Adrenal gland (tissue), 12 donors: ENCODE data around the gene HOXA1. TPM values are rescaled to one million over a fixed set of nuclear protein-coding genes. Genes with fewer than 3 reads are reported as not detected.

Source experiments
- DNase-seq, 7 donors: peaks; one replicate each; pipeline ENCODE4 v3.0.0-alpha.2; 2019 to 2020
- H3K27ac ChIP-seq, 5 donors: fragments of 200-600 bp; sonication (generic) in 4 of 5; 1 replicate in 3 of 5; 2 replicates in 2 of 5; pipeline versions ENCODE4 v1.5.1 to v1.8.0; 2016 to 2020; ENCODE audit warnings: mild to moderate bottlenecking in 1 of 5
- H3K27me3 ChIP-seq: fragments of 200-600 bp; 2 replicates; pipeline ENCODE4 v1.8.0; 2021
- H3K36me3 ChIP-seq, 2 donors: fragments of 200-600 bp; replicated peaks in 1 of 2; 1 replicate in 1 of 2; 2 replicates in 1 of 2; pipeline versions ENCODE4 v1.5.1 to v1.8.0; 2018 to 2022
- H3K4me1 ChIP-seq, 2 donors: fragments of 200-600 bp; replicated peaks in 1 of 2; 1 replicate in 1 of 2; 2 replicates in 1 of 2; pipeline versions ENCODE4 v1.5.1 to v1.8.0; 2018 to 2021
- H3K4me3 ChIP-seq, 4 donors: fragments of 200-600 bp; sonication (generic) in 3 of 4; one replicate each; pipeline ENCODE4 v1.5.1; 2016 to 2018
- H3K9me3 ChIP-seq, 3 donors: fragments of 200-600 bp; sonication (generic) in 1 of 3; replicated peaks in 1 of 3; 1 replicate in 2 of 3; 2 replicates in 1 of 3; pipeline versions ENCODE4 v1.5.1 to v1.8.0; 2016 to 2021
- CTCF ChIP-seq, 6 experiments: fragments of 450-650 bp in 4 of 6; fragments of 200-600 bp in 2 of 6; sonication (generic) in 1 of 6; IDR thresholded peaks; 1 replicate in 5 of 6; 2 replicates in 1 of 6; pipeline versions ENCODE4 v1.5.1 to v1.8.0; 2016 to 2021; ENCODE audit warnings: antibody characterized with exemption in 6 of 6, mild to moderate bottlenecking in 2 of 6, moderate library complexity in 1 of 6
- POLR2A ChIP-seq, 2 donors: fragments of 450-650 bp; IDR thresholded peaks; one replicate each; pipeline ENCODE4 v1.6.1; 2017; ENCODE audit warnings: antibody characterized with exemption in 2 of 2, mild to moderate bottlenecking in 2 of 2, moderate library complexity in 1 of 2
- WGBS, 4 donors: extraction: QIAGEN DNeasy Blood & Tissue Kit in 2 of 4; methylation state at CpG; one replicate each; pipeline versions ENCODE4 v1.1.5 to v1.1.7; 2013 to 2017; 5-methylcytosine and 5-hydroxymethylcytosine counted together
- intact Hi-C, 2 donors: fragments of 100-400 bp; cut with DNase I; formaldehyde crosslinking; loops; one replicate each; pipeline versions ENCODE4 v1.14.1 to v1.15.0; 2022 to 2023
- polyA plus RNA-seq, 3 donors: library from polyadenylated mRNA; stranded (reverse); fragments of 200-250 nt in 2 of 3; fragments of 350-450 nt in 1 of 3; fragmentation: Illumina TruSeq in 1 of 3; extraction: RNeasy Lipid Tissue Mini Kit (QIAGEN cat#74804) in 1 of 3; gene quantifications; one replicate each; pipeline ENCODE4 v1.2.3, GENCODE V29; 2013 to 2014
- total RNA-seq, 9 donors: library from RNA; depleted of rRNA in 4 of 9; stranded (reverse); fragments of >200 nt in 4 of 9; fragments of 120-200 nt in 1 of 9; fragmentation: NEBNext Ultra II Directional in 1 of 9; extraction: Animal tissue kit (Norgen Biotek cat#: 25700) in 1 of 9; gene quantifications; one replicate each; pipeline versions ENCODE4 v1.1.0 to v1.2.4, GENCODE V29; 2013 to 2023
- donor health status: healthy with polysubstance abuse.
- donor health status: Bipolar disorder and iron deficiency.
- donor health status: DM: yes; HTN: yes; CAD: no.
- donor health status: DM: no; HTN: no; CAD: no.
- donor health status: DM: no; HTN: no; CAD: no.
- donor health status: DM: yes; HTN: yes; CAD: no.

Gene HOXA1
- total and polyA plus RNA-seq, 12 donors: 0.18 to 4.4 (median 0.90) TPM; not detected in 1

DNA sequence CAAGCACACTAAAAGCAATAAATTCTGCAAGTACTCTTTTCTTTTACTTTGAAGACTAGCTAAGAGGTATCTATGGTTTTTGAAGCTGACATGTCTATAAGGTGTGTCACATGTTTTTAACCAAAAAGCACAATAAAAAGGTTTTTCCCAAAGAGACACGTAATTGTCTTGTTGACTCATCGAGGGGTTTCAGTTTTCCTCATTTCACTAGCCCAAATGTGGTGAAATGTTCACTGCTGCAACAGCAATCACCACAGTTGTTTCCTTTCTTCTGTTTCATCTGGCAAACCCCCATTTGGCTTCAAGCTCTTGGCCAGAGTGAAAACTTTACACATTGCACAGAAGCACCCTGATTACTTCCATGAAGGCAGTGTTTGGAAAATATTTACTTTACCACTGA lies 38.6 kb upstream of the HOXA1 start:
- intact Hi-C loops: no loop called here
- peaks cover 11 to 41% of the 10 kb centered on the region in 2 donors for H3K4me1 ChIP-seq
- no peaks in the 10 kb centered on the region for H3K9me3 ChIP-seq
- peak in 2 of 7 donors; percentile 23 to 57 for DNase-seq
- no peaks in the 10 kb centered on the region for H3K27me3 ChIP-seq
- no peaks in the 10 kb centered on the region for H3K36me3 ChIP-seq
- H3K4me3 ChIP-seq: no peak overlapping the region
- H3K27ac ChIP-seq: peak overlapping the region in 2 of 5 donors; percentile 42 to 73
- TF ChIP-seq POLR2A (IDR thresholded peaks at IDR 0.05): no peak
- no peak for TF ChIP-seq CTCF (IDR thresholded peaks at IDR 0.05)
- WGBS, 4 donors: 48 to 63% (median 56%) methylated on average over 2 of the region's 2 CpGs

- Histone ChIP-seq H3K4me1 (peaks cover 13 to 44% of the 10 kb centered on the region in 2 donors), H3K36me3 (no peaks in the 10 kb centered on the region), H3K27me3 (no peaks in the 10 kb centered on the region), H3K4me3 (no peak overlapping the region), H3K27ac (peak overlapping the region in 2 of 5 donors; percentile 42 to 73), H3K9me3 (no peaks in the 10 kb centered on the region)
- WGBS, 4 donors: 69 to 75% (median 73%) methylated on average over 18 of the region's 18 CpGs
- TF ChIP-seq POLR2A (IDR thresholded peaks at IDR 0.05): no peak
- TF ChIP-seq CTCF (IDR thresholded peaks at IDR 0.05): no peak
- peak in 3 of 7 donors; percentile 14 to 52 (median 18) for DNase-seq
- intact Hi-C loops: no loop called here
Measured at GRCh38 chr7:27133409-27134231, 37.8 kb upstream of the HOXA1 start.

DNA sequence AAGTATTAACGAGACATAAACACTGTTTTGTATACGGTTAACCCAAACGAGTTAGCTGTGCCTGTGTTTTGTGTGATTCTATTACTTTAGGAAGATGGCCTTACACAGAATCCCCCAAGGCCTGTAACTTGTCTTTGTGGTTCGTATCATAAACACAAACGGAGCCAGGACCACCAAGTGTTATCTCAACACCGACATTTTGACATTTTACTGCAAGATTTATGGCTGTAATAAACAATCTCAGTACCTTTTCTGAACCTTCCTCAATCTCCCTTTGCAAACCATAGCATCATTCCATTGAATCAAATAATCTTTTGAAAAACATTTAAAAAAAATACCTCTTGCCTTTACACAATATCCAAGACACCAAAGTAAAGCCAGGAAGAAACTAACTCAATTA lies 37.2 kb upstream of the HOXA1 start:
- Histone ChIP-seq H3K9me3 (no peaks in the 10 kb centered on the region), H3K27ac (no peak overlapping the region), H3K27me3 (no peaks in the 10 kb centered on the region), H3K4me1 (peaks cover 13 to 51% of the 10 kb centered on the region in 2 donors), H3K4me3 (no peak overlapping the region), H3K36me3 (no peaks in the 10 kb centered on the region)
- no peak for TF ChIP-seq CTCF (IDR thresholded peaks at IDR 0.05)
- no peak for TF ChIP-seq POLR2A (IDR thresholded peaks at IDR 0.05)
- DNase-seq: no peak
- intact Hi-C loops: no loop called here
- WGBS, 4 donors: 68 to 72% (median 70%) methylated on average over 6 of the region's 6 CpGs

- intact Hi-C loops: no loop called here
- H3K4me3 ChIP-seq: no peak overlapping the region
- H3K4me1 ChIP-seq: peaks cover 13 to 54% of the 10 kb centered on the region in 2 donors
- H3K27me3 ChIP-seq: no peaks in the 10 kb centered on the region
- DNase-seq: no peak
- 80 to 85% (median 83%) methylated on average over 2 of the region's 2 CpGs for WGBS, 4 donors
- H3K9me3 ChIP-seq: no peaks in the 10 kb centered on the region
- no peak overlapping the region for H3K27ac ChIP-seq
- no peak for TF ChIP-seq POLR2A (IDR thresholded peaks at IDR 0.05)
- no peak for TF ChIP-seq CTCF (IDR thresholded peaks at IDR 0.05)
- no peaks in the 10 kb centered on the region for H3K36me3 ChIP-seq
Measured at GRCh38 chr7:27132214-27132613, 36.4 kb upstream of the HOXA1 start.
